ENCODE measurements around the gene RHOH. TPM values are rescaled to one million over a fixed set of nuclear protein-coding genes. Genes with fewer than 3 reads are reported as not detected.

The RHOH gene
- total RNA-seq, 2 donors from 2014 or later: 1.3 to 1.9 TPM

- no peaks in the 10 kb centered on the region for H3K9me3 ChIP-seq
- DNase-seq (ENCODE audit: low spot score): no peak
- H3K27ac ChIP-seq: no peak overlapping the region
- 95% methylated on average over 19 of the region's 19 CpGs for WGBS
- H3K36me3 ChIP-seq: no peaks in the 10 kb centered on the region
- intact Hi-C loops (cut with DNase I): no loop called here
- TF ChIP-seq, protein P1, sequence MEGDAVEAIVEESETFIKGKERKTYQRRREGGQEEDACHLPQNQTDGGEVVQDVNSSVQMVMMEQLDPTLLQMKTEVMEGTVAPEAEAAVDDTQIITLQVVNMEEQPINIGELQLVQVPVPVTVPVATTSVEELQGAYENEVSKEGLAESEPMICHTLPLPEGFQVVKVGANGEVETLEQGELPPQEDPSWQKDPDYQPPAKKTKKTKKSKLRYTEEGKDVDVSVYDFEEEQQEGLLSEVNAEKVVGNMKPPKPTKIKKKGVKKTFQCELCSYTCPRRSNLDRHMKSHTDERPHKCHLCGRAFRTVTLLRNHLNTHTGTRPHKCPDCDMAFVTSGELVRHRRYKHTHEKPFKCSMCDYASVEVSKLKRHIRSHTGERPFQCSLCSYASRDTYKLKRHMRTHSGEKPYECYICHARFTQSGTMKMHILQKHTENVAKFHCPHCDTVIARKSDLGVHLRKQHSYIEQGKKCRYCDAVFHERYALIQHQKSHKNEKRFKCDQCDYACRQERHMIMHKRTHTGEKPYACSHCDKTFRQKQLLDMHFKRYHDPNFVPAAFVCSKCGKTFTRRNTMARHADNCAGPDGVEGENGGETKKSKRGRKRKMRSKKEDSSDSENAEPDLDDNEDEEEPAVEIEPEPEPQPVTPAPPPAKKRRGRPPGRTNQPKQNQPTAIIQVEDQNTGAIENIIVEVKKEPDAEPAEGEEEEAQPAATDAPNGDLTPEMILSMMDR (IDR thresholded peaks at IDR 0.05): no peak
- TF ChIP-seq POLR2AphosphoS5 (IDR thresholded peaks at IDR 0.05): no peak
- TF ChIP-seq POLR2A (IDR thresholded peaks at IDR 0.05): no peak
- no peaks in the 10 kb centered on the region for H3K27me3 ChIP-seq (replicated peaks; ENCODE audit: insufficient read depth)
- H3K4me3 ChIP-seq: no peak overlapping the region
- no peaks in the 10 kb centered on the region for H3K4me1 ChIP-seq (replicated peaks)
These were observed 46.6 kb downstream of the RHOH start for GRCh38 chr4:40243386-40243948.

DNA sequence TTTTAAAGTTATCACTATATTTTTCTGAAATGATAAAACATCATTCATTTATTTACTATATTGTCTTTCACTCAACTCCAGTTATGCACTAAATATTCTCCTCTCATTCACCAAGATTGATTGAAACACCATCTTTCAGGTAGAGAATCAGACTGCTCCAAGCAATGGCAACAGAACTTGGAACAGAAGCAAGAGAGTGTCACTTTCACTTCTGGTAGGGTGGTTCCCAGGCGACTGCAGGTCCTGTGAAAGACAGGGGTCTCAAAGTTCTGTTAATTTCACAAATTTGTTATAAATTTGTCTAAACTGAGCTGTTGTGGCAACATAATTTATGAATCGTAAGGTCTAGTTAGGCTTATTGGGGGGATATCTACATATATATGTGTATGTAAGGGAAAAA is 47.8 kb downstream of the RHOH start:
- Histone ChIP-seq H3K4me3 (no peak overlapping the region), H3K9me3 (no peaks in the 10 kb centered on the region), H3K27ac (no peak overlapping the region), H3K4me1 (replicated peaks) (no peaks in the 10 kb centered on the region), H3K27me3 (replicated peaks; ENCODE audit: insufficient read depth) (no peaks in the 10 kb centered on the region), H3K36me3 (no peaks in the 10 kb centered on the region)
- no peak for TF ChIP-seq POLR2AphosphoS5 (IDR thresholded peaks at IDR 0.05)
- TF ChIP-seq, protein P1 (IDR thresholded peaks at IDR 0.05): no peak
- TF ChIP-seq POLR2A (IDR thresholded peaks at IDR 0.05): no peak
- intact Hi-C loops (cut with DNase I): no loop called here
- WGBS: 86% methylated on average over 2 of the region's 2 CpGs
- no peak for DNase-seq (ENCODE audit: low spot score)

- DNase-seq (ENCODE audit: low spot score): no peak
- no peaks in the 10 kb centered on the region for H3K36me3 ChIP-seq
- 62% methylated on average over 3 of the region's 3 CpGs for WGBS
- no peak for TF ChIP-seq POLR2A (IDR thresholded peaks at IDR 0.05)
- TF ChIP-seq POLR2AphosphoS5 (IDR thresholded peaks at IDR 0.05): no peak
- TF ChIP-seq, protein P1 (IDR thresholded peaks at IDR 0.05): no peak
- intact Hi-C loops (cut with DNase I): no loop called here
- no peaks in the 10 kb centered on the region for H3K9me3 ChIP-seq
- no peak overlapping the region for H3K4me3 ChIP-seq
- H3K4me1 ChIP-seq (replicated peaks): no peaks in the 10 kb centered on the region
- H3K27ac ChIP-seq: no peak overlapping the region
- H3K27me3 ChIP-seq (replicated peaks; ENCODE audit: insufficient read depth): no peaks in the 10 kb centered on the region
These were observed 48.7 kb downstream of the RHOH start for GRCh38 chr4:40245550-40245949.

DNA sequence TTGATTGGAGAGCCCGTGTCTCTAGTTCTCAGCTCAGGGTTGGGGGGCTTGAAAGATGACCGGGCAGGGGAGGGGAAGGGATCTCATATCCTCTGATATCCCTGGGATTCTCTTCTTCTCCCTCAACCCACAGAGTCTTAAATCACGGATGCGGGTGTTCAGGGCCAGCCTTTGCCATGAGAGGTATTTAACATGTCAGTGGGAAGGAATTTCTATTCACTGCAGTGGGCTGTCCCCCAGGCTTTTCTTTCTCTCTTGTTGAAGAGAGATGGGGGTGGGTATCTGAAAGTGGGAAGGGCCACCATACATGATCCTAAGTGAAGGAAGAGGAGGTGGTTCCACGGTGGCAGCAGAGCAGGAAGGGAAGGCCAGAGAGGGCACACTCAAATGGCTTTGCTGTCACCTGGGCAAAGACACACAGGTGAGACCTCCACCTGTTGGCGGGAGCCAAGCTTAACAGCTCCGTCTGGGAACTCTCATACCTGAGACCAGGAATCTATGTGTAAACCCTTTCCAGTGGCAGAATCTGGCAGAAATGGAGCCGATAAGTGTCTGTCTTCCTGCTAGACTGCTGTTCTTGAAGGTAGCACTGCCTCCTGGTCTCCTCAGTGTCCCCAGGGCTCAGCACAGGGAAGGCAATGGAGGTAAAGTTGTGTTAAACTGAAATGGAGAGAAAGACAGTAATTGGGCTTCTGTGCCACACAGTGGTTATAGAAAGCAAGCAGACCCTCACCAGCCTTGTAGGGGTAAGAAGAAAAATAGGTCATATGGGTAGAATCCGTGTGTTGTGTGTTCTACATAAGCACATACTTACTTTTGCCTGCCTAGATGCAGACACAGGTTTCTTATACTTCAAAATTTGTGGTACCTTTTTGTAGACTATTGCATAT is 49.4 kb downstream of the RHOH start:
- no peak overlapping the region for H3K27ac ChIP-seq

More for the DNA sequence above, 49.4 kb downstream of the RHOH start:
- H3K9me3 ChIP-seq: no peaks in the 10 kb centered on the region
- TF ChIP-seq, protein P1 (IDR thresholded peaks at IDR 0.05): no peak
- no peak for TF ChIP-seq POLR2AphosphoS5 (IDR thresholded peaks at IDR 0.05)
- TF ChIP-seq POLR2A (IDR thresholded peaks at IDR 0.05): no peak
- H3K4me3 ChIP-seq: no peak overlapping the region
- H3K36me3 ChIP-seq: no peaks in the 10 kb centered on the region
- H3K4me1 ChIP-seq (replicated peaks): no peaks in the 10 kb centered on the region
- 75% methylated on average over 9 of the region's 9 CpGs for WGBS
- intact Hi-C loops (cut with DNase I): no loop called here
- no peaks in the 10 kb centered on the region for H3K27me3 ChIP-seq (replicated peaks; ENCODE audit: insufficient read depth)
- DNase-seq (ENCODE audit: low spot score): no peak
